A673 (cell line): Measurements from ENCODE around the gene CNGA4.

Source experiments
- CTCF ChIP-seq: fragments of 300-800, 200-600 bp; sonication (generic); conservative IDR thresholded peaks from 2 replicates; pipeline ENCODE4 v1.5.1; 2017; ENCODE audit warnings: low read depth, mild to moderate bottlenecking, antibody characterized with exemption, low read length, moderate library complexity, mixed read lengths
- EZH2 ChIP-seq: fragments of 200-600 bp; sonication (generic); IDR thresholded peaks from 2 replicates; pipeline ENCODE4 v1.6.1; 2017; ENCODE audit warnings: borderline replicate concordance, low read depth, mild to moderate bottlenecking, mixed read lengths, antibody characterized with exemption, low read length; ENCODE audit not compliant: poor library complexity, severe bottlenecking

GRCh38 chr11:6237266-6237665 is 1.6 kb upstream of the CNGA4 start:
- TF ChIP-seq CTCF (no peak), EZH2 (no peak)
